NCI-H2227 (cell line): ENCODE data around the gene PI16.

Source experiments
- DNase-seq: peaks from one replicate; lab custom pipeline; 2025; ENCODE audit not compliant: unreplicated experiment; lab: John Stamatoyannopoulos, UW

Gene PI16

GRCh38 chr6:36999061-36999750 lies 44.7 kb downstream of the PI16 start:
- no peak for DNase-seq

GRCh38 chr6:36999751-37000125 lies 45.2 kb downstream of the PI16 start:
- DNase-seq, result no peak

- DNase-seq, result no peak
These were observed 49.8 kb downstream of the PI16 start for GRCh38 chr6:37004044-37004980.

- no peak for DNase-seq
These were observed 50.7 kb downstream of the PI16 start, which contains the start of gene FGD2 for GRCh38 chr6:37005061-37005810. TSS of gene FGD2 (plus strand) at chr6:37005655. CDS start at chr6:37005818, 163 bp downstream.

- DNase-seq, result no peak
These were observed 51.5 kb downstream of the PI16 start for GRCh38 chr6:37005827-37006567.

- DNase-seq, result no peak
These were observed 52.3 kb downstream of the PI16 start for GRCh38 chr6:37006793-37007339.

- DNase-seq, result no peak
These were observed 53.0 kb downstream of the PI16 start for GRCh38 chr6:37007340-37008043.

- DNase-seq, result no peak
These were observed 54.2 kb downstream of the PI16 start for GRCh38 chr6:37008484-37009465.

- DNase-seq, result peak; percentile 61
These were observed 55.9 kb downstream of the PI16 start for GRCh38 chr6:37010402-37010892.

- no peak for DNase-seq
These were observed 57.3 kb downstream of the PI16 start for GRCh38 chr6:37011656-37012378.

GRCh38 chr6:37013516-37014491 lies 59.3 kb downstream of the PI16 start:
- DNase-seq, result no peak
